ENCODE results near the gene FBXL13. TPM values are rescaled to one million over a fixed set of nuclear protein-coding genes. Genes with fewer than 3 reads are reported as not detected.
"Not testable (repeated sequence)": the region's sequence is repeated elsewhere in the genome, so short reads cannot be mapped to it uniquely, and the experiment has no call there.

FBXL13 gene
- total RNA-seq, 4 donors from 2014 or later: 0.40 to 0.95 (median 0.51) TPM

DNA sequence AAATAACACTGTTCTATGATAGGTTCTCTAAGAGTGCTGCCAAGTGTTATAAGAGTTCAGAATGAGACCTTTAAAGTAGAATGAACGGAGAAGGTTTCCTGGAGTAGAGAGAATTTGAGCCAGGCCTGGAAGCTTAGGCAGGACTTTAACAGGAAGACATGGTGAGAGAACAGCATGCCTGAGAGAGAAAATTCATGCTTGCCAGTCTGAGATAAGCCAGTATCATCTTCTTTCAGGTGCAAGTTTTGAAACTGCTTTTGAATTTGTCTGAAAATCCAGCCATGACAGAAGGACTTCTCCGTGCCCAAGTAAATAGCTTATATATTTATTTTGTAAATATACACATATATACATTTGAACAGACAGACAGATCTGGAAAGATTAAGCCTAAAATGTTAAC lies 22.4 kb upstream of the FBXL13 start:
- TF ChIP-seq, protein P1, sequence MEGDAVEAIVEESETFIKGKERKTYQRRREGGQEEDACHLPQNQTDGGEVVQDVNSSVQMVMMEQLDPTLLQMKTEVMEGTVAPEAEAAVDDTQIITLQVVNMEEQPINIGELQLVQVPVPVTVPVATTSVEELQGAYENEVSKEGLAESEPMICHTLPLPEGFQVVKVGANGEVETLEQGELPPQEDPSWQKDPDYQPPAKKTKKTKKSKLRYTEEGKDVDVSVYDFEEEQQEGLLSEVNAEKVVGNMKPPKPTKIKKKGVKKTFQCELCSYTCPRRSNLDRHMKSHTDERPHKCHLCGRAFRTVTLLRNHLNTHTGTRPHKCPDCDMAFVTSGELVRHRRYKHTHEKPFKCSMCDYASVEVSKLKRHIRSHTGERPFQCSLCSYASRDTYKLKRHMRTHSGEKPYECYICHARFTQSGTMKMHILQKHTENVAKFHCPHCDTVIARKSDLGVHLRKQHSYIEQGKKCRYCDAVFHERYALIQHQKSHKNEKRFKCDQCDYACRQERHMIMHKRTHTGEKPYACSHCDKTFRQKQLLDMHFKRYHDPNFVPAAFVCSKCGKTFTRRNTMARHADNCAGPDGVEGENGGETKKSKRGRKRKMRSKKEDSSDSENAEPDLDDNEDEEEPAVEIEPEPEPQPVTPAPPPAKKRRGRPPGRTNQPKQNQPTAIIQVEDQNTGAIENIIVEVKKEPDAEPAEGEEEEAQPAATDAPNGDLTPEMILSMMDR (IDR thresholded peaks at IDR 0.05): no peak
- TF ChIP-seq POLR2A (IDR thresholded peaks at IDR 0.05): no peak

GRCh38 chr7:103095558-103095957 lies 21.0 kb upstream of the FBXL13 start:
- H3K27ac ChIP-seq; DNase-seq; H3K4me3 ChIP-seq; H3K9me3 ChIP-seq; intact Hi-C loops (cut with DNase I); H3K27me3 ChIP-seq; H3K4me1 ChIP-seq: not testable (repeated sequence)
- 100% methylated on average over 1 of the region's 2 CpGs for WGBS, 2 donors
- H3K36me3 ChIP-seq: peaks cover 0 to 82% (median 0%) of the 10 kb centered on the region in 3 donors

More for the DNA sequence above, 22.4 kb upstream of the FBXL13 start:
- Histone ChIP-seq H3K27ac (no peak overlapping the region), H3K36me3 (peaks cover 0 to 82% (median 0%) of the 10 kb centered on the region in 3 donors), H3K4me3 (no peak overlapping the region), H3K4me1 (peaks cover 0 to 6% (median 0%) of the 10 kb centered on the region in 3 donors), H3K9me3 (no peaks in the 10 kb centered on the region), H3K27me3 (no peaks in the 10 kb centered on the region)
- intact Hi-C loops (cut with DNase I): no loop called here
- WGBS, 2 donors: 93% methylated on average over 2 of the region's 2 CpGs
- DNase-seq: no peak

DNA sequence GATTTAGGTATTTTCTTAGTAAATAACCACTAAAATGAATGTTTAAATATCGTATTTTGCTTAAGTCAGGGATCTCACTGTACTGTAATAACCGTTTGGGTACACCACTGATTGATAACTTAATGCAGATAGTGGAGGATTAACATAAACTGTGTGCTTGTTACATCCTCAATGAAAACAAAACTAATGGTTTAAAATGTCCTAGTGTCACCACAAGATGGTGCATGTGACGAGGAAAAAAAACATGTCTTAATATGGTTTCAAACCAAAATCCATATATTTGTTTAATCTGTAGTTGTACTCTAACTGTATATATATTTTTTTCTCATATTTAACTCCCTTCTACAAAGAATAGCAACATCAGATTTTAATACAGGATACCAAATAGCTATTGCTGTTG lies 19.5 kb upstream of the FBXL13 start:
- H3K27ac ChIP-seq: no peak overlapping the region
- H3K4me1 ChIP-seq: peaks cover 0 to 6% (median 0%) of the 10 kb centered on the region in 3 donors
- H3K4me3 ChIP-seq: no peak overlapping the region
- H3K36me3 ChIP-seq: peaks cover 0 to 87% (median 0%) of the 10 kb centered on the region in 3 donors
- H3K9me3 ChIP-seq: no peaks in the 10 kb centered on the region
- H3K27me3 ChIP-seq: no peaks in the 10 kb centered on the region
- DNase-seq: no peak
- whole genome bisulfite sequencing, 2 donors: 47 to 50% methylated on average over 3 of the region's 3 CpGs
- TF ChIP-seq, protein P1 (IDR thresholded peaks at IDR 0.05): no peak
- no peak for TF ChIP-seq POLR2A (IDR thresholded peaks at IDR 0.05)
- intact Hi-C loops (cut with DNase I): no loop called here

DNA sequence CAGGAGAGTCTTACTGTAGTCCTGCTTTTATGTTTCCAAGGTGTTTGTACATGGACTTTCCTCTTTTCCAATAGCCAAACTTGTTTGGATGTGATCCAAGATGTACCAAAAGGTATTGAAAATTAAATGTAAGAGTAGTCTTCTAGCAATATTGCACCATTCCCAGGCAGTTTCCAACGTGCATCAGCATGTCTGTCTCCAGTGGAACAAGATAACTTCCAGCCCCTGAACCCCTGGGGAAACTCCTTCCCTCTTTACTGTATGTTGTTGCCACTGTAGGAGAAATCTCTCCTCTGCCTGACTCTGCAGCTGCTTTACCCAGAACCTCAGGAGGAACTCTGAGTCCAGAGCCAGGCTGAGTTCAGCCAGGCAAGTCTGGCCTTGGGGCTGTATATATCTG lies 18.8 kb upstream of the FBXL13 start:
- WGBS, 2 donors: 21 to 40% methylated on average over 1 of the region's 1 CpG
- Histone ChIP-seq H3K9me3 (no peaks in the 10 kb centered on the region), H3K27me3 (no peaks in the 10 kb centered on the region), H3K36me3 (peaks cover 0 to 92% (median 0%) of the 10 kb centered on the region in 3 donors), H3K4me1 (peaks cover 0 to 6% (median 0%) of the 10 kb centered on the region in 3 donors), H3K4me3 (no peak overlapping the region), H3K27ac (no peak overlapping the region)
- no peak for DNase-seq
- intact Hi-C loops (cut with DNase I): no loop called here
- TF ChIP-seq POLR2A (IDR thresholded peaks at IDR 0.05): no peak
- TF ChIP-seq, protein P1 (IDR thresholded peaks at IDR 0.05): no peak

GRCh38 chr7:103092321-103092720 lies 17.7 kb upstream of the FBXL13 start:
- DNase-seq; H3K27ac ChIP-seq; H3K4me1 ChIP-seq; H3K9me3 ChIP-seq; intact Hi-C loops (cut with DNase I); H3K27me3 ChIP-seq; H3K4me3 ChIP-seq: not testable (repeated sequence)
- 65 to 67% methylated on average over 4 of the region's 4 CpGs for WGBS, 2 donors
- H3K36me3 ChIP-seq: peaks cover 0 to 92% (median 0%) of the 10 kb centered on the region in 3 donors

- Histone ChIP-seq H3K4me1 (no peaks in the 10 kb centered on the region), H3K36me3 (peaks cover 0 to 55% (median 0%) of the 10 kb centered on the region in 3 donors), H3K9me3 (no peaks in the 10 kb centered on the region), H3K27ac (no peak overlapping the region), H3K4me3 (no peak overlapping the region), H3K27me3 (no peaks in the 10 kb centered on the region)
- TF ChIP-seq, protein P1 (IDR thresholded peaks at IDR 0.05): no peak
- TF ChIP-seq POLR2A (IDR thresholded peaks at IDR 0.05): no peak
- intact Hi-C loops (cut with DNase I): no loop called here
- no peak for DNase-seq
- 92 to 98% methylated on average over 3 of the region's 3 CpGs for WGBS, 2 donors
Measured at GRCh38 chr7:103083210-103083609, 8.6 kb upstream of the FBXL13 start.
